RWPE1 (cell line): ENCODE results near the gene USP22.

ENCODE experiments used
- CTCF ChIA-PET: fragments of 350-600 bp; sonication (Branson Sonifier 250); formaldehyde crosslinking; extraction: SDS; loops from one replicate; lab custom pipeline; 2021; lab: Yijun Ruan, JAX
- POLR2A ChIA-PET: fragments of 400-600 bp; formaldehyde crosslinking; extraction: SDS; loops from one replicate; lab custom pipeline; 2020; ENCODE audit warnings: antibody characterized with exemption; ENCODE audit not compliant: low non-redundant PET; lab: Yijun Ruan, JAX
- DNase-seq: peaks from one replicate; pipeline ENCODE4 v3.0.0; 2012; ENCODE audit warnings: low spot score
- H3K27ac ChIP-seq: fragments of 450-650 bp; 2 replicates; pipeline ENCODE4 v1.5.1; 2017
- TF ChIP-seq, protein P1 (sequence below): fragments of 450-650 bp; conservative IDR thresholded peaks from 2 replicates; pipeline ENCODE4 v1.5.1; 2017; ENCODE audit warnings: low read depth, mild to moderate bottlenecking

The USP22 gene

DNA sequence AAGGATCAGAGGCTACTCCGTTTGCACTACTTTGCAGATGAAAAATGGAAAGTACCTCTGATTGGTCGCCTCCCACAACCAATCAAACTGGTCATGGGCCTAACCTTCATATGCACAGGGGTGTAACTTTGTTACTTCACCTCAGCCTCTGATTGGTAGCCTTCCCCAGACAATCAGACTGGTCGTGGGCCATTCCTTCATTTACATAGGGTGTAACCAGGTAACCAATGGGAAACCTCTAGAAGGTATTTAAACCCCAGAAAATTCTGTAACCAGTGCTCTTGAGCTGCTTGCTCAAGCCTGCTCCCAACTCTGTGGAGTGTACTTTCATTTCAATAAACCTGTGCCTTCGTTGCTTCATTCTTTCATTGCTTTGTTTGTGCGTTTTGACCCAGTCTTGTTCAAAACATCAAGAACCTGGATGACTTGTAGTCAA, 39.2 kb upstream of the USP22 start:
- ChIA-PET CTCF (no interaction called here), POLR2A (no interaction called here)
- TF ChIP-seq, protein P1, sequence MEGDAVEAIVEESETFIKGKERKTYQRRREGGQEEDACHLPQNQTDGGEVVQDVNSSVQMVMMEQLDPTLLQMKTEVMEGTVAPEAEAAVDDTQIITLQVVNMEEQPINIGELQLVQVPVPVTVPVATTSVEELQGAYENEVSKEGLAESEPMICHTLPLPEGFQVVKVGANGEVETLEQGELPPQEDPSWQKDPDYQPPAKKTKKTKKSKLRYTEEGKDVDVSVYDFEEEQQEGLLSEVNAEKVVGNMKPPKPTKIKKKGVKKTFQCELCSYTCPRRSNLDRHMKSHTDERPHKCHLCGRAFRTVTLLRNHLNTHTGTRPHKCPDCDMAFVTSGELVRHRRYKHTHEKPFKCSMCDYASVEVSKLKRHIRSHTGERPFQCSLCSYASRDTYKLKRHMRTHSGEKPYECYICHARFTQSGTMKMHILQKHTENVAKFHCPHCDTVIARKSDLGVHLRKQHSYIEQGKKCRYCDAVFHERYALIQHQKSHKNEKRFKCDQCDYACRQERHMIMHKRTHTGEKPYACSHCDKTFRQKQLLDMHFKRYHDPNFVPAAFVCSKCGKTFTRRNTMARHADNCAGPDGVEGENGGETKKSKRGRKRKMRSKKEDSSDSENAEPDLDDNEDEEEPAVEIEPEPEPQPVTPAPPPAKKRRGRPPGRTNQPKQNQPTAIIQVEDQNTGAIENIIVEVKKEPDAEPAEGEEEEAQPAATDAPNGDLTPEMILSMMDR = no peak
- no peak overlapping the region for H3K27ac ChIP-seq
- DNase-seq = no peak

DNA sequence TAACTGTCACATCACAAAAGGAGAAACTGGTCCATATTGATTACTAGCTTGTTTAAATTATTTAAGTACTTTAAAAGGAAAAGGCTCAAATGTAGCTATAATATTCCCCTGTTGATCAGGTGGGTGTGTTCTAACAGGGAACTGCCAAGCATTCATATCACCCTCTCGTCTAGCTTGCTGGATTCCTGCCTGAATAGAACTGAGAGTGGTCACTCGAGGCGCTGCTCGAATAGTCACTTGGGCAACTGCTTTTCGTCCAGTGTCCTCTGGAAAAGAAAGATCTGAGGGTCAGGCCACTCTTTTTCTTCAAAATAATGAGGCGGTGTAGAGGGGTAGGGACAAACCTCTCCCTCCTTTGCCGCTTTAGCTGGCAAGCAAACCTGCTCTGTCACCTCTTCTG, 36.4 kb upstream of the USP22 start:
- CTCF ChIA-PET = no interaction called here
- DNase-seq = no peak
- H3K27ac ChIP-seq = no peak overlapping the region
- POLR2A ChIA-PET = no interaction called here
- TF ChIP-seq, protein P1 = no peak

DNA sequence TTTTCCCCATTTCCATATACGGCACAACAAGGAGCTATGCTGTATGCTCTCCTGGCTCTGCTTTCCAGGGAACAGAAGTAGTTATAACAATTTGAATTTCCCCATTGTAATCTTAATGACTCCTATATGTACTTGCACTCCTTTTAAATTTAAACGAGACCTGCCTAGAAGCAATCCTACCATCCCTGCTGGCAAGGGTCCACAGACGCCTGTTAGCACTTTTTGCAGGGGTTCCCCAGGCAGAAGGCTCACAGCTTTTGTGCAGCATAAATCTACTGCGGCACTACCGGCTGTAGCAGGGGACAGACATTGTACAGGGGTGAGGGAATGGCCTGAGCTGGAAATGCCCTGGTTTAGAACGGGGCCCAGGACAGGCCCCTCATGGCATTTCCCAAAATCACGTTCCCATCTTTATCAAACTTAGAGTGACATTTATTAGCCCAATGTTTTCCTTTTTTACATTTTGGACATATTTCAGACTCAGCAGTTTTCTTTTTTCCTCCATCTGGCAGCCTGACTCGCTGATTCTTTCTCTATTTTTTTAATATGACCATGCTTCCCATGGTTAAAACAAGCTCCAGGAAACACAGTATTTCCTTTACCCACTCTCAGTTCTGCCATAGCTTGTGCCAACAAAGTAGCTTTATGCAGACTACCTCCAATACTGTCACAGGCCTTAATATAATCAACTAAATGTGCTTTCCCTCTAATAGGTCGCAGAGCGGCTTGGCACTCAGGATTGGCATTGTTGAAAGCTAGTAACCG, 35.4 kb upstream of the USP22 start:
- POLR2A ChIA-PET = no interaction called here
- TF ChIP-seq, protein P1 = no peak
- CTCF ChIA-PET = interaction anchor here (0.6 to 0.7 kb wide), 2 partner anchors 27 to 1072 kb away, joined by 3 read pairs; no protein-coding TSS in a partner anchor
- no peak overlapping the region for H3K27ac ChIP-seq
- DNase-seq = no peak

DNA sequence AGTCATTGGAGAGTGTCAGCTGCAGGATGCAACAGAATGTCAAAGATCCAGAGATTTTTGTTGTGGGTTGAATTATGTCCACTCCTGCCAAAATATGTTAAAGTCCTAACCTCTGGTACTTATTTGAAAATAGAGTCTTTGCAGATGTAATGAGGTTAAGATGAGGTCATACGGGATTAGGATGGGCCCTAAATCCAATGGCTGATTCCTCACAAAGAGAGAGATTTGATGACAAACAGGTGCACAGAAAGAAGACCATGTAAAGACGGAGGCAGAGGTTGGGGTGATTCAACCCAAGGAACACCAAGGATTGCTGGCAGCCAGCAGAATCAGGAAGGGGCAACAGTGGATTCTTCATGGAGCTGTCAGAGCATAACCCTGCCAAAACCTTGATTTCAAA, 34.5 kb upstream of the USP22 start:
- no peak overlapping the region for H3K27ac ChIP-seq
- DNase-seq = no peak
- ChIA-PET POLR2A (no interaction called here), CTCF (no interaction called here)
- TF ChIP-seq, protein P1 = no peak

DNA sequence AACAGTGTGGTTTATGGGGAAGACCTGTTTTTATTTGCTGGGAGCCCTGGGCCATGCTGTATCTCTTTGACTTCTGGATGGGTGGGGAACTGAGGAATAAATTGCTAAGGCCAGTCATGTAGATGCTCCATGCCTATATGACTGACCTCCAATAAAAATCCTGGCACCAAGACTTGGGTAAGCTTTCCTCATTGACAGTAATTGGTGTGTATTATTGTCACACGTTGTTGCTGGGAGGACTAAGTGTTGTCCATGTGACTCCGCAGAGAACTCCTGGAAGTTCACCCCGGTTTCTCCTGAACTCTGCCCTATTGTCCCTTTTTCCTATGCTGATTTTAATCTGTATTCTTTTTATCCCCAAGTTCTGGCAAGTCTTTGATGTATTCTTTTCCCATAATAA, 33.4 kb upstream of the USP22 start:
- no peak overlapping the region for H3K27ac ChIP-seq
- ChIA-PET POLR2A (no interaction called here), CTCF (no interaction called here)
- TF ChIP-seq, protein P1 = no peak
- no peak for DNase-seq

DNA sequence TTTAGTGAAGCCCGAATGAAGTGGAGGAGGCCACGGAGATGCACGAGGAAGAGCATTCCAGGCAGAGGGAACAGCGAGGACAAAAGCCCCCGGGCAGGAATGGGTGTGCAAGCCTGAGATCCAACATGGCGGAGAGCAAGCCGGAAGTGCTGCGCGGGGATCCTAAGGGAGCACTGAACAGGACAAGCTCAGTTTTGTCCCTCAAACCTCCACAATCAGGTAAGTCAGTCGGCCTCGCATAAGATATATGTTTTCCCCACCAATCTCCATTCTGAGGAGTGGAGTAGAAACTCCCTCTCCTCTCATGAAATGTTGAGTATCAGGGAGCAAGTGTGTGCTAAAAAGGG, 32.9 kb upstream of the USP22 start:
- DNase-seq = no peak
- ChIA-PET POLR2A (no interaction called here), CTCF (no interaction called here)
- TF ChIP-seq, protein P1 = no peak
- no peak overlapping the region for H3K27ac ChIP-seq
